OCI-LY1 (cell line): ENCODE data around the gene AGAP1.

Experiments
- H2AFZ ChIP-seq: fragments of 200-600 bp; sonication (generic), shearing (Covaris generic); 2 replicates; pipeline ENCODE4 v1.6.0; 2014; ENCODE audit warnings: antibody characterized with exemption, mild to moderate bottlenecking, low read length
- H3F3A ChIP-seq: fragments of 200-600 bp; sonication (generic), shearing (Covaris generic); 2 replicates; pipeline ENCODE4 v1.6.0; 2014; ENCODE audit warnings: mild to moderate bottlenecking, antibody characterized with exemption, low read length, moderate library complexity; ENCODE audit not compliant: insufficient read depth
- H3K27ac ChIP-seq: fragments of 200-600 bp; sonication (generic); 2 replicates; pipeline ENCODE4 v1.5.1; 2014; ENCODE audit warnings: low read length, mixed run types, mild to moderate bottlenecking, low read depth; ENCODE audit not compliant: poor library complexity, severe bottlenecking
- H3K27me3 ChIP-seq: fragments of 200-600 bp; sonication (generic); 2 replicates; pipeline ENCODE4 v1.6.0; 2014; ENCODE audit warnings: antibody characterized with exemption, mild to moderate bottlenecking, low read length, moderate library complexity; ENCODE audit not compliant: insufficient read depth
- H3K36me3 ChIP-seq: fragments of 200-600 bp; sonication (generic); 2 replicates; pipeline ENCODE4 v1.6.1; 2014; ENCODE audit warnings: mild to moderate bottlenecking, antibody characterized with exemption, low read length, moderate library complexity, mixed read lengths; ENCODE audit not compliant: insufficient read depth
- H3K4me1 ChIP-seq: fragments of 200-600 bp; sonication (generic); 2 replicates; pipeline ENCODE4 v1.5.1; 2014; ENCODE audit warnings: mild to moderate bottlenecking, low read length, moderate library complexity; ENCODE audit not compliant: insufficient read depth, severe bottlenecking
- H3K4me2 ChIP-seq: fragments of 200-600 bp; sonication (generic), shearing (Covaris generic); 2 replicates; pipeline ENCODE4 v1.6.1; 2014; ENCODE audit warnings: low read length
- H3K4me3 ChIP-seq: fragments of 200-600 bp; sonication (generic); 2 replicates; pipeline ENCODE4 v1.5.1; 2014; ENCODE audit warnings: low read length, low read depth, mild to moderate bottlenecking, mixed read lengths; ENCODE audit not compliant: poor library complexity, severe bottlenecking
- H3K79me2 ChIP-seq: fragments of 200-600 bp; shearing (Covaris generic); 2 replicates; pipeline ENCODE4 v1.6.1; 2016; ENCODE audit warnings: mixed run types, low read length, mixed read lengths; ENCODE audit not compliant: insufficient read depth
- H3K9ac ChIP-seq: fragments of 200-600 bp; sonication (generic), shearing (Covaris generic); 2 replicates; pipeline ENCODE4 v1.6.1; 2014; ENCODE audit warnings: mild to moderate bottlenecking, low read length, mixed read lengths
- H3K9me2 ChIP-seq: fragments of 200-600 bp; sonication (generic), shearing (Covaris generic); 2 replicates; pipeline ENCODE4 v1.6.1; 2014; ENCODE audit warnings: low read depth, mild to moderate bottlenecking, low read length, mixed read lengths
- H3K9me3 ChIP-seq: fragments of 200-600 bp; shearing (Covaris generic); 2 replicates; pipeline ENCODE4 v1.6.1; 2014; ENCODE audit warnings: low read length, mixed read lengths
- H4K20me1 ChIP-seq: fragments of 200-600 bp; sonication (generic), shearing (Covaris generic); 2 replicates; pipeline ENCODE4 v1.6.0; 2016; ENCODE audit warnings: mild to moderate bottlenecking, low read length; ENCODE audit not compliant: insufficient read depth
- EZH2 ChIP-seq: fragments of 200-600 bp; sonication (generic), shearing (Covaris generic); IDR thresholded peaks from 2 replicates; pipeline ENCODE4 v1.8.0; 2017; ENCODE audit warnings: borderline replicate concordance, mixed run types, mild to moderate bottlenecking, antibody characterized with exemption, low read length, moderate library complexity, mixed read lengths
- TF ChIP-seq, protein P1 (sequence below): fragments of 200-600 bp; sonication (generic), shearing (Covaris generic); IDR thresholded peaks from 2 replicates; pipeline ENCODE4 v1.5.1; 2017; ENCODE audit warnings: mild to moderate bottlenecking, antibody characterized with exemption, low read length, moderate library complexity, mixed read lengths

The AGAP1 gene

DNA sequence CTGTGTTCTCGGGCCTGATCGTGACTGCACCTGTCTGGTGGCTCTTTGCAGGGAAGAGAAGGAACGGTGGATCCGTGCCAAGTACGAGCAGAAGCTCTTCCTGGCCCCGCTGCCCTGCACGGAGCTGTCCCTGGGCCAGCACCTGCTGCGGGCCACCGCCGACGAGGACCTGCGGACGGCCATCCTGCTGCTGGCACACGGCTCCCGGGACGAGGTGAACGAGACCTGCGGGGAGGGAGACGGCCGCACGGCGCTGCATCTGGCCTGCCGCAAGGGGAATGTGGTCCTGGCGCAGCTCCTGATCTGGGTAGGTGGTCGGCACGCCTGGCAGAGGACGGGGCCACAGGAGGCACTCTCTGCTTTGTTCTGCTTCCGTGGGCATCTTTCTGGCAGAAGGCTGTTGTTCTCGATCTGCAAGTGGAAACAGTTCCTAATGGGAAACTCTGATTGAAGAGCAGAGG, 626.3 kb downstream of the AGAP1 start:
- no peak overlapping the region for H3K4me2 ChIP-seq
- no peaks in the 10 kb centered on the region for H3K79me2 ChIP-seq
- H4K20me1 ChIP-seq: no peaks in the 10 kb centered on the region
- no peaks in the 10 kb centered on the region for H3K9me2 ChIP-seq
- H3F3A ChIP-seq: no peaks in the 10 kb centered on the region
- no peak overlapping the region for H2AFZ ChIP-seq
- TF ChIP-seq EZH2: no peak
- TF ChIP-seq, protein P1, sequence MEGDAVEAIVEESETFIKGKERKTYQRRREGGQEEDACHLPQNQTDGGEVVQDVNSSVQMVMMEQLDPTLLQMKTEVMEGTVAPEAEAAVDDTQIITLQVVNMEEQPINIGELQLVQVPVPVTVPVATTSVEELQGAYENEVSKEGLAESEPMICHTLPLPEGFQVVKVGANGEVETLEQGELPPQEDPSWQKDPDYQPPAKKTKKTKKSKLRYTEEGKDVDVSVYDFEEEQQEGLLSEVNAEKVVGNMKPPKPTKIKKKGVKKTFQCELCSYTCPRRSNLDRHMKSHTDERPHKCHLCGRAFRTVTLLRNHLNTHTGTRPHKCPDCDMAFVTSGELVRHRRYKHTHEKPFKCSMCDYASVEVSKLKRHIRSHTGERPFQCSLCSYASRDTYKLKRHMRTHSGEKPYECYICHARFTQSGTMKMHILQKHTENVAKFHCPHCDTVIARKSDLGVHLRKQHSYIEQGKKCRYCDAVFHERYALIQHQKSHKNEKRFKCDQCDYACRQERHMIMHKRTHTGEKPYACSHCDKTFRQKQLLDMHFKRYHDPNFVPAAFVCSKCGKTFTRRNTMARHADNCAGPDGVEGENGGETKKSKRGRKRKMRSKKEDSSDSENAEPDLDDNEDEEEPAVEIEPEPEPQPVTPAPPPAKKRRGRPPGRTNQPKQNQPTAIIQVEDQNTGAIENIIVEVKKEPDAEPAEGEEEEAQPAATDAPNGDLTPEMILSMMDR: no peak
- no peak overlapping the region for H3K27ac ChIP-seq
- H3K4me1 ChIP-seq: no peaks in the 10 kb centered on the region
- no peak overlapping the region for H3K9ac ChIP-seq
- no peaks in the 10 kb centered on the region for H3K36me3 ChIP-seq
- H3K9me3 ChIP-seq: no peaks in the 10 kb centered on the region
- H3K27me3 ChIP-seq: no peaks in the 10 kb centered on the region
- no peak overlapping the region for H3K4me3 ChIP-seq

DNA sequence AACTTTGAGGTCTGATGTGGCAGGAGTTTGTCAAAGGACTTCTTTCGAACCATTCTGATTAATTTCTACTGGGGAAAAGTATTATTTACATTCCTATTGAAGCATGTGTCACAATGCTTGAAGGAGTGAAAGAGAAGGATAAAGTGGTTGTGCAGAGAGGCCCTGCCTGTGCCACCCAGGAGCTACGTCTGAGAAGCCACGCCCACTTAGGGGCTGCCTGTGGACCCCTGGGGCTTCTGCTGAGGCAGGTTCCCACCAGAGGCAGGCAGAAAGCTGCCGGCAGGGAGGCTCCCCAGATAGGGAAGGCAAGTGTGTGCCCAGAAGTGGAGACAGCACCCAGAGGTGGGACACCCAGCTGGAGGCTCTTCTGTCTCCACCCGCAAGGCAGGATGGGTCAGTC, 627.0 kb downstream of the AGAP1 start:
- H3K4me1 ChIP-seq: no peaks in the 10 kb centered on the region
- H3K79me2 ChIP-seq: no peaks in the 10 kb centered on the region
- H2AFZ ChIP-seq: no peak overlapping the region
- no peaks in the 10 kb centered on the region for H4K20me1 ChIP-seq
- H3F3A ChIP-seq: no peaks in the 10 kb centered on the region
- TF ChIP-seq, protein P1: no peak
- no peak for TF ChIP-seq EZH2
- H3K36me3 ChIP-seq: no peaks in the 10 kb centered on the region
- H3K27ac ChIP-seq: no peak overlapping the region
- H3K9ac ChIP-seq: no peak overlapping the region
- H3K9me3 ChIP-seq: no peaks in the 10 kb centered on the region
- H3K4me2 ChIP-seq: no peak overlapping the region
- H3K27me3 ChIP-seq: no peaks in the 10 kb centered on the region
- H3K9me2 ChIP-seq: no peaks in the 10 kb centered on the region
- no peak overlapping the region for H3K4me3 ChIP-seq

DNA sequence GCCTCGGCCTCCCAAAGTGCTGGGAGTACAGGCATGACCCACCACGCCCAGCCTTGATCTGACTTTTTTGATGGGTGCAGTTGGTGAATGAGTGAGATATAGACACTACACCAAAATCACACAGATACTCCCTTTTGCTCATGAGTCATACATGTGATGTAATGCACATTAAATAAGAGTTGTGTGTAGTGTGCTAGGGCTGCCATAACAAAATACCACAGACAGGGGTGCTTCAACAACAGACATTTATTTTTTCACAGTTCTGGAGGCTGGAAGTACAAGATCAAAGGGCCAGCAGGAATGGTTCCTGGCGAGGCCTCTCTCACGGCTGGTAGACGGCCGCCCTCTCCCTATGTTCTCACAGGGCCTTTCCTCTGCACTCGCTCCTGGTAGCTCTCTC, 627.7 kb downstream of the AGAP1 start:
- Histone ChIP-seq H3K9me3 (no peaks in the 10 kb centered on the region), H4K20me1 (no peaks in the 10 kb centered on the region), H3K27ac (no peak overlapping the region), H2AFZ (no peak overlapping the region), H3K4me2 (no peak overlapping the region), H3K9me2 (no peaks in the 10 kb centered on the region), H3K4me3 (no peak overlapping the region), H3K4me1 (no peaks in the 10 kb centered on the region), H3K36me3 (no peaks in the 10 kb centered on the region), H3K27me3 (no peaks in the 10 kb centered on the region), H3K79me2 (no peaks in the 10 kb centered on the region), H3F3A (no peaks in the 10 kb centered on the region), H3K9ac (no peak overlapping the region)
- TF ChIP-seq, protein P1: no peak
- no peak for TF ChIP-seq EZH2
